ENCODE data around the gene ZNF454.

ZNF454 gene

DNA sequence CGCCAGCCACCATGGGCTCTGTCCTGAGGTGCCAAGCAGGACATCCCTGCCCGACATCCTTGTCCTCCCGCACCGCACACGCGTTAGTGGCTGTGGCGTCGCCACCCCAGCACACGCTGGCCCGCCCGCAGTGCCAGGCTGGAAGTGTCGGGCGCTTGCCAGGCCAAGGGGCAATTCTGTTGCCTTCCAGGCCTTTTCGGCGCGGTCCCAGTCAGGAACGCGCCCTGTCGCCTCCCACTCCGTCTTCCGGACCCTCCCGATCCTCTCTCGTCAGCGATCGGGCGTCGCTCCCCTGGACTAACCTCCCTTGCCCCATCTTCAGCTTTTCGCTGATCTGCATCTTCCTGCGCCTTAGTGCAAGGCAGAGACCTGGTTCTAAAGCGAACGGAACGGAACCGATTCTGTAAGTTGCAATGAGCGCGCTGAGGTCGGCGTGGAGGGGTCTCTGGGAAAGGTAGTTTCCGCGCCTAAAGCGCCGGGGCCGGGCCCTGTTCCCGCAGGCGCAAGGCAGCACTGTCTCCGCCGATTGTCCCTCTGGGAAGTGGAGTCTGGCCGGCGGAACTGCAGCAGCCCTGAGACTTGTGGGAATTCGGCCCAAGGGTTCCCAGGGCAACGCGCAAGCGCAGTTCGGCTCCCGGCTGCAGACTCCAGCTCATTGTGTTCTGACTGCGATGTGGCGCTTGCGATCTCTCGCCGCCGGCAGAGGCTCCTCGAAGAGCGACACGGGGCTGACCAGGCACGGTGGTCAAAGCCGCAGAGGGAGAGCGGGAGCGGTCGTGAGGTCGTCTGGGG lies at the start of gene ZNF454:
Gene ZNF454, plus strand, starts transcription at position 630 of the 792 bp plus-strand sequence. CDS start 1,594 bp downstream, outside the sequence.
- peak; percentile 96 for DNase-seq (ENCODE audit: low spot score)

DNA sequence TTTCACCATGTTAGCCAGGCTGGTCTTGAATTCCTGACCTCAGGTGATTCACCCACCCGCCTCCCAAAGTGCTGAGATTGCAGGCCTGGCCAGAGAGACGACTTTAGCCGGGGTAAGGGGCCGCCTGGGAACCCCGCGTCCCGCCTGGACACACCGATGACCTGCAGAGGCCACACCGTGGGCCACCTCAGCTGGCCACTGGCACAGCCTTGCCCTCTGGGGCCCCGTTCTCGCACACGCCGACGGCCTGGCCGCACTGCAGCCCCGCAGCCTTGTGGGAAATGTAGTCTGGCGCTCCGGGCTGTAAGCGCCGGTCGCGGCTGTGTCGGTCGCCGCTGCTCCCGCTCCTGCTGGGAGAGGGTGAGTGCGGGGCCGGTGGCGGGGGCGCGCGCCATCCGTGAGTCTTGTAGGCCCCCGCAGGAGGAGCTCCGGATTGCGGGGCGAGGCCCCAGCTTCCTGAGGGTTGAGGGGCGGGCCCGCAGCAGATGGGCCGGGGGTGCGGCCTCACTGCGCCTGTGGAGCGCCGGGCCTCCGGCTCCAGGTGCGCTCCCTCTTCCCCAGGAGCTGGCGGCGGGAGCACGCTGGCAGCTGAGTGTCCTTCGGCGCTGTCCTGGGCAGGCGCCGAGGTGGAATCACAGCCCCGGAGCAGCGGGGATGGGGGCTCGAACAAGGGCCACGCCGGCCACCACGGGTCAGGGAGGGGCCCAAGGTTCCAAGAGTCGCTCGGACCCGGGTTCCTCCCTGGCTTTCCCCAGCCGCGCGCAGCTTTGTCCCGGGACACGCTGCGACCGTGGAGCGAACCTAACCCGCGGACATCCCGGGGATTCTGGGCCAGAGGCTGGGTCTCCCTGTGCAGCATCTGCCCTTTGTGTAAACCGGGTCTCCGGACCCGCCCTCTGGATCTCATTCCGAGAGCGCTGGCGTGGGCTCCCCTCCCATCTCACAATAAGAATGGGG lies 45.1 kb upstream of the ZNF454 start, which contains the start of gene ZFP2:
Gene ZFP2, plus strand, starts transcription at position 299 of the 957 bp plus-strand sequence. CDS start 35,401 bp downstream, outside the sequence.
- peak; percentile 53 for DNase-seq (ENCODE audit: low spot score)

DNA sequence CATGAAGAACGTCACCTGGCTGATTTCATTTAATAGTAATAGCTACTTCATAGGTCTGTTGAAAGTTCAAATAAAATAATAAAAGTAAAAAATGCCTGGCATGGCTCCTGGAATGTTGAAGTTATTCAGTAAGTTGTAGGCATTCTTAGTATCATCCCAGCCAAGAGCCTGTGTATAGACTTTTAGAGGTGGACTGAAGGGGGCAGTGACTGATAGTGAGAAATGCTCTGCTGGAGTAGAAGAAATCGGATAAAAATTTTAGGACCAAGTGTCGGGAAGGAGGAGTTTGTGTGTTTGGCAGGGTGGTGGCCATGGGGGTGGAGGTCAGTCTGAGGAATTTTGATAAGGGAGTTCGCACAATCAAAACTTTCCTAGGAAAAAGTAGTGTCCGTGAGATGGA lies 41.7 kb upstream of the ZNF454 start:
- DNase-seq (ENCODE audit: low spot score): no peak

DNA sequence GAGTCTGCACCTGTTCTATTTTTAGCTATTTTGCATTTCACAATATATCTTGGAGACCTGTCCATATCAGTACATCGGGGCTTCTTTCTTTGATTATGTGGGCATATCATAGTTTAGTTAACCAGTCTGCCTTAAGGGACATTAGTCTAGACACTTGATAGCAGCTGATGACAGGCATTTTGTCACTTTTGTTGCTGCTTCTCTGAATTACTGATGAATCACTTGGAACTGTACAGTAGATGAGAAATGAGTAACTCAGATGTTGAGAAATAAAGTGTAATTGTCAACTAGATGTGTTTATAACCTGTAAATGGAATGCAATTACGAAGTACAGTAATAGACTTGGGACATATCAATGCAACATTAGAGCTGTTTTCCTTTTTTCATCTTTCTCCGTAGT lies 38.1 kb upstream of the ZNF454 start:
- DNase-seq (ENCODE audit: low spot score): no peak

DNA sequence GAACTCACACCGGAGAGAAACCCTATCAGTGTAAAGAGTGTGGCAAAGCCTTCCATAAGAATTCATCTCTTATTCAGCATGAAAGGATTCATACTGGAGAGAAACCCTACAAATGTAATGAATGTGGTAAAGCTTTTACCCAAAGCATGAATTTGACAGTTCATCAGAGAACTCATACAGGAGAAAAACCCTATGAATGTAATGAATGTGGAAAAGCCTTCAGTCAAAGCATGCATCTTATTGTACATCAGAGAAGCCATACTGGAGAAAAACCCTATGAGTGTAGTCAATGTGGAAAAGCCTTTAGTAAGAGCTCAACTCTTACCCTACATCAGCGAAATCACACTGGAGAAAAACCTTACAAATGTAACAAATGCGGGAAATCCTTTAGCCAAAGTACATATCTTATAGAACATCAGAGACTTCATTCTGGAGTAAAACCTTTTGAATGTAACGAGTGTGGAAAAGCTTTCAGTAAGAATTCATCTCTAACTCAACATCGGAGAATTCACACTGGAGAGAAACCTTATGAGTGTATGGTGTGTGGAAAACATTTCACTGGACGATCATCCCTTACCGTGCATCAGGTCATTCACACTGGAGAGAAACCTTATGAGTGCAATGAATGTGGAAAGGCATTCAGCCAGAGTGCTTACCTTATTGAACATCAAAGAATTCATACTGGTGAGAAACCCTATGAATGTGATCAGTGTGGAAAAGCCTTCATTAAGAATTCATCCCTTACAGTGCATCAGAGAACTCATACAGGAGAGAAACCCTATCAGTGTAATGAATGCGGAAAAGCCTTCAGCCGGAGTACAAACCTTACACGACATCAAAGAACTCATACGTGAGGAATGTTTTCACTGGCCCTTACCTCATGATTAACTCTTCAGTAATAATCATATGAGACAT lies 8.9 kb upstream of the ZNF454 start:
- DNase-seq (ENCODE audit: low spot score): no peak

DNA sequence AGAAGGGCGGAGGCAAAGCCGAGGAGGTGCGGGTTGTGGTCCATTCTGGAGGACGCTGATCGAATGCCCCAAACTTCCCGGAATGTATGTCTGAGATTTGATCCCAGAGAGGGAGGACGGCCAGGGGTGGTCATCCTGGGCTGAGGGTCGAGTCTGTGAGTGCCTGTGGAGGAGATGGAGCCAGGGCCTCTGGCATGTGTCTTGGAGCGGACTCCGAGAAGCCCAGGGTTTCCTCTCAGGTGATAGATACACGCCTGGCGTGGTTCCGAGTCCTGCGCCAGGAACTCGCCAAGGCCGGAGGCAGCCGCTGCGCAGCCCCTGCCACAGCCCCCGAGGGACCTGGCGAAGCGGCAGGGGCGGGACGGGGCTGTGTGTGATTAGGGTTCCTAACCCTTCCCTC lies 363 bp downstream of the ZNF454 start:
- no peak for DNase-seq (ENCODE audit: low spot score)

DNA sequence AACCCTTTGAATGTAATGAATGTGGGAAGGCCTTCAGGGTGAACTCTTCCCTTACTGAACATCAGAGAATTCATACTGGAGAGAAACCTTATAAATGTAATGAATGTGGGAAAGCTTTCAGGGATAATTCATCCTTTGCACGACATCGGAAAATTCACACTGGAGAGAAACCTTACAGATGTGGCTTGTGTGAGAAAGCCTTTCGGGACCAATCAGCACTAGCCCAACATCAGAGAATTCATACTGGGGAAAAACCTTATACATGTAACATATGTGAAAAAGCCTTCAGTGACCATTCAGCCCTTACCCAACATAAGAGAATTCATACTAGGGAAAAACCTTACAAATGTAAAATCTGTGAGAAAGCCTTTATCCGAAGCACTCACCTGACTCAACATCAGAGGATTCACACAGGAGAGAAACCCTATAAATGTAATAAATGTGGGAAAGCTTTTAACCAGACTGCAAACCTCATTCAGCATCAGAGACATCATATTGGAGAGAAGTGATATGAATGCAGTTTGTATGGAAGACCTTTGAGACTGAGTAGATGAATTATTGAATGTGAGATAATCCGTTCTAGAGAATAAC lies 24.6 kb downstream of the ZNF454 start:
- DNase-seq (ENCODE audit: low spot score): no peak

DNA sequence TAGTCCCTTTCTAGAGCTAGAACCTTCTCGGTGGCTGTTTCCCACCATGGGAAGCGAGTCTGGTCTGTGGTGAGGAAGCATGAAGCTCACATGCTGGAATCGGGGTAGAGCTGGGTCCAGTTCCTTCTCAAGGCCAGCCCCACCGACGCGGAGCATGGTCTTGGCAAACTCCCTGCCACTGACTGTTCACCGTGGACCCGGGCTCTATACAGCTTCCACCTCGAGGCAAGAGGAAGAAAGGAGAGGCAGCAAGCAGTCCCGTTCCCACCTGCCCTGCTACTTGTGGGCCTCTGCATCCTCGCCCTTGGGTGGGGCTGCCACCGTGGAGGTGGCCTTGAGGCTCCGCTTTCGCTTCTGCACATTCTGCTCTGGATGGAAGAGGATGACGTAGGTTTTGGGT lies 40.4 kb downstream of the ZNF454 start:
- DNase-seq (ENCODE audit: low spot score): no peak

DNA sequence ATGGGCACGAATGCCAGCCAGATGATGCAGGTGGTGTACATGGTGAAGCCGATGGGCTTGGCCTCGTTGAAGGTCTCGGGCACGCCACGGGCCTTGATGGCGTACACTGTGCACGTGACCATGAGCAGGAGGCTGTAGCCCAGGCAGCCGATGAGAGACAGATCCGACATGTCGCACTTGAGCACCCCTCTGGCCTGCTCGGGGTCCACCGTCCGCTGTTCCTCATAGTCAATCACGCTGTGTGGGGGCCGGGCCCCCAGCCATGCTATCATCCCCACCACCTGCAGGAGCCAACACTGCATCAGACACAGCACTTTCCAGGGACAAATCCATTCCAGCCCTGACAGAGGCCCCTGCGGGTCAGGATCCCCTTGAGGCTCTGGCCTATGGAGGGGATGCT lies 41.9 kb downstream of the ZNF454 start:
- DNase-seq (ENCODE audit: low spot score): no peak

DNA sequence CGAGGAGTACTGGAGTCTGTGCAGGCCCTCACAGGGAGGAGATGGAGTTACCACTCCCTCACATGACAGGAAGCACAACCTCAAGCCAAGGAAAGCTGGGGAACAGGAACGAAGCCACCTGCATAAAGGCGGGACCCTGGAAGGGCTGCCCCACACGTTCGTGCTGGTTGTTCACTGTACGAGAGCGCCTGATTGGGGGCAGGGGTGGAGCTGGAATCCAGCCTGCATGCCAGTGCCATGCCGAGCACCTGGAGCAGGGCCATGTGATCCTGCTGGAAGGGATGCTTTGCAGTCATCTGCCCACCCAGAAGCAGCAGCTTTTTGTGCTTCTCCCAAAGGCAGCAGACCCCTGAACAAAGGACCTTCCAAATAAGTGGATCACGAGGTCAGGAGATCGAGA lies 42.7 kb downstream of the ZNF454 start:
- no peak for DNase-seq (ENCODE audit: low spot score)

DNA sequence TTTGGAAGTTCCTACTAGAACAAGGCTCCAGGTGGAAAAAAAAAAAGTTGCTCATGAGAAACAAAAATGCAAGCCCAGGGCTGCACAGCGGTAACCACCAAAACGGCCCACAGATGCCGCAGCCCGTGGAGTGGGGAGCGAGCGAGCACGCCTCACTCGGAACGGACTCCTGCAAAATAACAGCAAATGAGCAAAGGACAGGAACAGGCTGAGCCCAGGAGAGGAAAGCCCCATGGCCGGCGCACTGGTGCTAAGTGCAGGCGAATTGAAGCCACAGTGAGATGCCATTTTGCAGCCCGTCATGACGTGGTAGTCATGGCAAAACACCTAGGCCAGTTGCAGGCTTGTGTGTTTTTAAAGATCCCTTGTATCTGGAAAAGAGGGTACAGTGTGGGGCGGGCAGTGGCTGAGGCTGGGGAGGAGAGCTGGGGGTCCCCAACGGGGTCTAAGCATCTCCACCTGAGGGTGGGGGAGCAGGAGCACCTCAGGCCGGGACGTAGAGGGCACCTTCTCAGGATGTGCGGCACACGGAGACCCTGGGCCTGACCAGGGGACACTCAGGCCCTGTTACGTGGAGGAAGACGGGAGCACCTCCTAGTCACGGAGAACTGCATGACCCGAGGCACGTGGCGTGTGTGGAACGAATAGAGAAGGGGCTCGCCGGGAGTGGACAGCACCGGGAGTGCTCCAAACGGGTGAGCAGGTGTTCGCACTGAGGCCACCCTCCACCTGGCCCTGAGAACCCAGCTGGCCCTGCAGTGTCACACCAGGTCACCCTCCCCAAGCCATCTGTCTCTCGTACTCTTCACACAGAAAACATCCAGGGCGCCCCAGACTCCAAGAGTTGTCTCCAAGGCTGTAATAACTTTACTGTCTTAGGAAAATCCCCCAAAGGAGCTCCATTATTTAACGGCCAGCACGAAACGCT lies 43.4 kb downstream of the ZNF454 start:
- no peak for DNase-seq (ENCODE audit: low spot score)

DNA sequence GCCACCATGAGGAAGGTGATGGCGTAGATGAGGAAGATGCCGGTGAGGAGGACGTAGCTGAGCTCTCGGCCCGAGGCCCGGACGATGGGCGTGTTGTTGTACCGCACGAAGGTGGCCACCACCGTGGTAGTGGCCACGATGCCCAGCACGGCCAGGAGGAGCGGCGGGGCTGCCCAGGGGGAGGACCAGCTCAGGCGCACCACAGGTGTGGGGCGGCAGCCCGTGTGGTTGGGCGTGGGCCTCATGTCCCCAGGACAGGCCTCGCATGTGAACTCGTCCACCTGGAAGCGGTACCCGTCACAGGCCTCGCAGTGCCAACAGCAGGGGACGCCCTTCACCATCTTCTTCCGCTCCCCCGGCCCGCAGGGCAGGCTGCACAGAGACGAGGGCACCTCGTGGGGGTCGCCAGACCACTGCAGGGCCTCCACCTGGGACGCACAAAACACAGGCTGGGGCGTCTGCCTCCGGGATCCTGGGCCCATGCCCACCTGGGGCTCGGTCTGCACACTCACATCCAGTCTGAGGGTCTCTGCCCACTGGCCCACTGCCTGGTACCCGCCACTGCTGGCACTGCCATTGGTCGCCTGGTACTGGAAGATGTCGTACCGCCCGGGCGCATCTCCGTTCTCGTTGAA lies 45.4 kb downstream of the ZNF454 start:
- DNase-seq (ENCODE audit: low spot score): no peak

DNA sequence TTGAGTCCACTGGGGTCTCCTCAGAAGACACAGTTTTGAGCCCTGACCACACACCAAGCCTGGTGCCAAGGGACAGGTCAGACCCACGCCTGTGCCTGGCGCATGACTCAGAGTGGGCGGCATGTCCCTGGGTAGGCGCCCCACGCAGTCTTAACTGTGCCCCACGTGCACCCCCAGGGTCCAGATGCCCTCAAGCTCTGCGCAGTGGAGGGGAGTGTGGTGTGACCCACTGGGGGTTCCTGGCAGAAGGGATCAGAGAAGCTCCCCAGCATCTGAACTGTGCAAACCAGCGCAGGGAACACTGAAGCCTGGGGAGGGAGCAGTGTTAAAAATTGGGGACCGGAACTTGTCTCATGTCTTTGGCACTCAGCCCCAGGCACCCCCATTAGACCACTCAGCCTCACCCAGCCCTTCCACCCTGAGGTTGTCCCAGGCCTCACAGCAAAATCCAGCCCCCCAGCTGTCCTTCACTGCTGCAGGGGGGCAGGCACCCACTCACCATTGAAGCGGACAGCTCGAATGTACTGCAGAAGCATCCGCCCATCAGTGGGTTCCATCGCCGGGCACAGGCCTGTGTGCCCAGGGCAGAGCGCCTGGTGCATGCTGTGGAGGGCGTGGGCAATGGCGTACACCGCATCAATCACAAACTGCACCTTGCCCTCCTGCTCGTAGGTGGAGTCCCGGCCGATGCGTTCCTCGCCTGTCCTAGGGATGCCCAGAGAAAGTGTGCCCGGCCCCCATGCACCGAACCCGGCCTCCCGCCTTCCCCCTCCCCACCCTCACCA lies 47.6 kb downstream of the ZNF454 start:
- DNase-seq (ENCODE audit: low spot score): no peak

DNA sequence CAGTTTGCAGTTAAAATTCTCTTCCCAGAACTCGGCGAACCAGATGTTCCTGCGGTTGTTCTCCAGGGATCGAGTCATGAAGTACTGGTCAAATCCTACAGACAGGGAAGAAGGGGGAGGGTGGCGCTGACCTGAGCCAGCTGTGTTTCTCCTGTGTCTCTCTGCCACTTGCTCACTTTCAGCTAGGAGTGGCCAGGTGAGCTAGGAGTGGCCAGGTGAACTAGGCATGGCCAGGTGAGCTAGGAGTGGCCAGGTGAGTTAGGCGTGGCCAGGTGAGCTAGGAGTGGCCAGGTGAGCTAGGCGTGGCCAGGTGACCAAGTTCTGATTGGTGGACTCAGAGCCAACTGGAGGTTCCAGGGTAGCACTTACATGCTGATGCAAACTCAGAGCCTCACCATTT lies 48.3 kb downstream of the ZNF454 start:
- no peak for DNase-seq (ENCODE audit: low spot score)

DNA sequence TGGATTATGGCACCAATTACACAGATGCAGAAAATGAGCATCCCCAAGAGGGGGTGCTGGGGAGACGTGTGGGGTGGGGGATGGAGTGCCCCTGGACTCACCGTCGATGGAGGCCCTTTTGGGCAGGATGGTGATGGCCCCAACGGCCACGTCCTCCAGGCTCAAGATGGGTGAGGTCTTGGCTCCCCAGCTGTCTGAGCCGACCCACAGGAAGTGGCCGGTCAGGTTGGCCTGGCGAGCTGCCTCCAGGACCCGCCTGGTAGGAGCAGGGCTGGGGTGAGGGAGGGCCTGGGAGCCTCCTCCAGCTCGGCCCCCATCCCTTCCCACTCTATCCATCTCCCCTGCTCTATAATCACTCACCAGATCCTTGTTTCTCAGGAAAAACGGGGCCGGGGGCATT lies 49.5 kb downstream of the ZNF454 start:
- DNase-seq (ENCODE audit: low spot score): no peak

DNA sequence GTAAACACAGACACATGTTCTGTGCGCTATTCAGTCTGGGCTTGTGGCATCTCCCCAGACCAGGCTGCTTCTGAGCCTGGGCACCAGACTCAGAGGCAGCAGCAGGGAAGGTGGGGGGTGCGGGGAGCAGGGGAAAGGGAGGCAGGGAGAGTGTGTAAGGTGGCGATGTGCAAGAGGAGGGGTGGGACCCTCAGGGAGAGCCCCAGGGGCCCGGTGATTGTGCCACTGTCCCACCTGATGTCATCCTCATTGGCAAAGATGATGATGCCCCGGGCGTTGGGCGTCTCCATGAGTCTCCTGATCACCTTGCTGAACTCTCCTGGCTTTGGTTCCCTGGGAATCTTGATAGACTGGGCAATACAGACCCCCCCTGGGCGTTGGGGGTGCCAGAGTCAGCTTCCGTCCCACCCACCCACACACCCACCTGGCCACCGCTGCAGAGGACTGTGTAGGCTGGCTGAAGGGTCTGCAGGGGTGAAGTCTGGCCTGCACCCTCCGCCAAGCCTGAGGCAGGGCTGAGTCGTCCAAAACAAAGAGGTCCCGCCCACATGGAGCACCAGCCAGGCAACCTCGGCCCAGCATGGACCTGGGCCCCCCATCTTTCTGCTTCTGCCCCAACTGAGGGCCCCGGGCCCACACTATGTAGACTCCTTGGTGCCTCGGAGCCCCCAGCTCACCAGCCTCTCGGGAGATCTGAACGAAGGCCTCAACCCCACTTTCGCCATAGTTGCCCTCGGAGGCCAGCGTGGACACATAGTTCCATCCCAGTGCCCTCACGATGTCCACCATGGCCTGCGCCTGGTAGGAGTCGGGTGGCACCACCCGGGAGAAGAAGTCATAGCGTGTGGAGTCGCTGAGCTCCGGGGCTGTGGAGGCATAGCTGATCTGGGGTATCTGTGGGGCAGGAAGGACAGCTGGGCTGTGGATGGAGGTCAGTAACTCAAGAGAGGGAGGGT lies 50.5 kb downstream of the ZNF454 start:
- no peak for DNase-seq (ENCODE audit: low spot score)

DNA sequence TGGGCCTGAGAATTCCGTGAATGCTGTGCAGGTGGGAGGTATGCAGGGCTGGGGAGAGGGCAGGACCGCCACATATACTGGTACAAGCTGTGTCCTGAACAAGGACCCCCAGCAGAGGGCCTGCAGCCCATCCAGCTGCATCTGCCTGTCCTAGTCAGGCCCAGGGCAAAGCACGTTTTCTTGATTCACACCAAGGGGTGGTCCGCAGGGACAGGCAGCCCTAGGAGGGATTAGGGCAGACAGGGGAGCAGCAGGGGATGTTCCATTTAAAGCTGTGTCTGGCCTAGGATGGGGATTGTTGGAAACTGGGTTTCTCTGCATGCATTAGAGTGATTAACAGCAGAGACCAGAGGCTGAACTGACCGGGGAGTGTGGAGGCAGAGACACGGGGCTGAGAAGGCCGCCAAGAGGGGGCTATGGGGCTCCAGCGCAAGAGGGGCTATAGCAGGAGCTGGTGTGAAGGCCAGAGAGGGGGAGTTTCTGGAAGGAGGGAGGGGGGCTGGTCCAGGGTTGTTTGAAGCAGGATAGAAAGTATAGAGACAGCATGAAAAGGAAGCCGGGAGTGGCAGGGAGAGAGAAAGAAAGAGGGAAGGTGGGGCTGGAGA lies 51.4 kb downstream of the ZNF454 start:
- no peak for DNase-seq (ENCODE audit: low spot score)
